Measurements from ENCODE around the gene MAPK11. TPM values are rescaled to one million over a fixed set of nuclear protein-coding genes. Genes with fewer than 3 reads are reported as not detected.

MAPK11 gene
- total RNA-seq, result 8.2 TPM

DNA sequence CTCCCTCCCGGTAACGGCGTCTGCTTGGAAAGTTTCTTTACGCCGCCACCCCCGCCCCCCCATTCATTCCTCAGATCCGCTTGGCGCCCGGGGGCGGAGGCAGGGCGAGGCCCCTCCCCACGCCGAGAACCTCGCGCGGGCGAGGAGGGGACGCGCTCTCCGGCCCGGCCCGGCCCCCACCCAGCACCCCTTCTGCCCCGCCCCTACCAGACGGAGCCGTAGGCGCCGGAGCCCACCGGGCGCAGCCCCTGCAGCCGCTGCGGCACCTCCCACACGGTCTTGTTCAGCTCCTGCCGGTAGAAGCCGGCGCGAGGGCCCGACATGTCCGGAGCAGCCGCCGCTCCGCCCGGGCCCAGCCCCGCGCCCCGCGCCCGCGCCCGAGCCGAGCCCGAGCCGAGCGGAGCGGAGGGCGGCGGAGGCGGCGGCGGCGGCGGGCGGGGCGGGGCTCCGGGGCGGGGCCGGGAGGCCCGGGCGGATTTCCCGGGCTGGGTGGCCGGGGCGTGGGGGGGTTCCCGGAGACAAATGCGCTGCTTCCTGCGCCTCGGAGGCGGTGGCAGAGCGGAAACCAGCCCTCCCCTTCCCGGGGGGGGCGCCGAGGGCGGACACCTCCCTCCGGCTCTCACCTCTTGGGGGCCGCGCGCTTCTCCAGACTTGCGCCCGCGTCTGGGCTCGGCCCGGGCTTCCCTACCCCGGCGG, at the start of gene MAPK11:
Gene MAPK11, minus strand, starts transcription at position 411 of the 696 bp plus-strand sequence. Its CDS starts 88 bp downstream, at position 323.
- ATAC-seq (peak; percentile 41), DNase-seq (ENCODE audit: low spot score) (no peak)

DNA sequence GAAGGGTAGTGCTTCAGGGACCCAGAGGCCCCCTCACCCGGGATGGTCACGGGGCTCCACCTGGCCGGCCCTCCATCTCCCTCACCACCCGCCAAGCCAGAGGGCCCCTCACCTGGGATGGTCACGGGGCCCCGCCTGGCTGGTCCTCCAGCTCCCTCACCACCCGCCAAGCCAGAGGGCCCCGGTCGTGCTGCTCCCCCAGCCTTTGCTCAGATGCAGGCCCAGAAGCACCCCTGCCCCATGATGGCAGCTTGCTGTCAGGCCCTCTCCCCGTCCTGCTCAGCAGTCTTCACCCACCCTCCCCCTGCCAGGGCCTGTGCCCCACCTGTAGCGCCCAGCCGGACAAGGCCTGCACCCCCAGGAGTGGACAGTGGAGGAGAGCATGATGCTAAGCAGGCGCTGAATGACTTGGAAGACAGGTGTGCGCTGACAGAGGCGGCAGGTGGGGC, 49.3 kb upstream of the MAPK11 start:
- DNase-seq (ENCODE audit: low spot score), result no peak
- no peak for ATAC-seq

DNA sequence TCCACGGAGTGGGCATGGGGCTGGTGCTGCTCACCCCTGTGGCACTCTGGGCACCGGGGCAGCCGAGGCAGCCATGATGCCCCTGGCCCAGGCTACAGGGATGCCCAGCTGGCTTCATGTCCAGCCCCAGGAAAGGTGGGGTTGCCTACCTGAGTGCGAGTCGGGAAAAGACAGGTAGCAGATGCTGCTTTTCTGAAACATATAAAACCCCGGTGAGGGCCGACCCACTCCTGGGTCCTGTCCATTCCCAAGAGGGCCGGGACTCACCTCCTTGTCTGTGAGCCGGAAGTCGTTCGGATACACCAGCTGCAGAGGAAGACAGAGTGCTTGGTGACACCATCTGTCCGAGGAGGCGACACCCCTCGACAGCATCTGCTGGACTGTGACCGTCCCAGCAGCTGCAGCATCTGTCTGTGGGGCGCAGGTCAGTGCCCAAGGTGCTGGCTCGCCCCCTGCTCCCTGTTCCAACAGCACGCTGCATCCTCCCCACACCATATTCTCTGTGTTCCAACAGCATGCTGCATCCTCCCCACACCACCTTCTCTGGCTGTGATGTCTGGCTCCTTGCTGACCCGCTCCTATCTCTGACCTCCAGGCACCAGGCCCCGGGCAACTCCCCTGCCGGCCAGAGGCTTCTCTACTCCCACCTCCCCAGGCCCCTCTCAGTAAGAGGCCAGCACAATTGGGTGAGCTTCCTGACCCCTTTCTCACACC, 48.7 kb upstream of the MAPK11 start:
- DNase-seq (ENCODE audit: low spot score) (no peak), ATAC-seq (no peak)

DNA sequence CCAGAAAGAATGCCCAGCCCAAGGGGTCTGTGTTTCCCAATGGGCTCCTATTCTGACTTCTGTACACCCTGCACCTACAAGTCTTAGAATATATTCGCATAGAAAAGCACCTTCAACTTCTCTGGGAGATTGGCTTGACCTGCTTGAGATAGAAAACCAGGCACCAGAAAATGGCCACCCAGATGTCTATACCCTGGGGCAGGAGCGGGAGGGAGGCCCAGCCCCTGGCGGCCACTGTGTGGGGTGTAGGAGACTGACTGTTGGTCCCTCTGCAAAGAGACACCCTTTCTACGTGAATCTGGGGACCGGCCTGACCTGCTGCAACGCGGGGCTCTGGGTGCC, 48.1 kb upstream of the MAPK11 start:
- no peak for ATAC-seq
- DNase-seq (ENCODE audit: low spot score), result no peak

DNA sequence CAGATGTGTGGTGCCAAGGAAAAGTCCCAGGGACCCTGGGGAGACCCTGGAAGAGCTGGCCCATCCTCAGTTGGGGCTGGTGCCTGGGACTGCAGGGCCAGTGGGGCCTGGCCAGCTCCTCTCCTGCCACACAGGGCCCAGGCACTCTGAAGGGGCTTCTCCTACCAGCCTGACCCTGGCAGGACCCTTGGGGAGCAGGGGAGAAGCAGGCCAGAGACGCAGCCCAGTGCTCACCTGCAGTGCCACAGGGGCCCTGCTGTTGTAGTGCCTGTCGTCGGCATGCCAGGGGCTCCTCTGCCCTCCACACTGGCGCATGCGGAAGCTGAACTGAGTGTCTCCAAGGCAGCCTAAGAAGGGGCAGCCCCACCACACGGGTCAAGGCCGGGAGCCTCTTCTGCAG, 47.5 kb upstream of the MAPK11 start:
- ATAC-seq, result no peak

DNA sequence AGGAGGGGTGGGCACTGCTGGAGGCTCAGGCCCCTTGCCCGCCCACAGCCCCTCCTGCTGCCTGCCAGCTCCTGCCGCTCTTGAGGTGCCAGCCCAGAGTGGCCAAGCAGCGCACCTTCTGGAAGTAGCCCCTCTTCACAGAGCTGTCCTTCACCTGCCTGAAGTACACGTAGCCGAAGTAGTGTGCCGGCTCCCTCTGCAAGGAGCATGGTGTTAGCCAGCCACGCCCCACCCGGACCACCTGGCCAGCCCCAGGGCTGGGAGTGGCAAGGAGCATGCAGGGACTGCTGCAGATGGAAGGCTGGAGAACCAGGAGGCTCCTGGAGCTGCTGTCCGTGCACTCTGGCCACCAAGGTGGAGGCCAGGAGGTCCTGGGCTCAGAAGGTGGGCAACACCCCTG, 47.0 kb upstream of the MAPK11 start:
- DNase-seq (ENCODE audit: low spot score) (no peak), ATAC-seq (no peak)

More for the DNA sequence above, 47.5 kb upstream of the MAPK11 start:
- DNase-seq (ENCODE audit: low spot score), result no peak

DNA sequence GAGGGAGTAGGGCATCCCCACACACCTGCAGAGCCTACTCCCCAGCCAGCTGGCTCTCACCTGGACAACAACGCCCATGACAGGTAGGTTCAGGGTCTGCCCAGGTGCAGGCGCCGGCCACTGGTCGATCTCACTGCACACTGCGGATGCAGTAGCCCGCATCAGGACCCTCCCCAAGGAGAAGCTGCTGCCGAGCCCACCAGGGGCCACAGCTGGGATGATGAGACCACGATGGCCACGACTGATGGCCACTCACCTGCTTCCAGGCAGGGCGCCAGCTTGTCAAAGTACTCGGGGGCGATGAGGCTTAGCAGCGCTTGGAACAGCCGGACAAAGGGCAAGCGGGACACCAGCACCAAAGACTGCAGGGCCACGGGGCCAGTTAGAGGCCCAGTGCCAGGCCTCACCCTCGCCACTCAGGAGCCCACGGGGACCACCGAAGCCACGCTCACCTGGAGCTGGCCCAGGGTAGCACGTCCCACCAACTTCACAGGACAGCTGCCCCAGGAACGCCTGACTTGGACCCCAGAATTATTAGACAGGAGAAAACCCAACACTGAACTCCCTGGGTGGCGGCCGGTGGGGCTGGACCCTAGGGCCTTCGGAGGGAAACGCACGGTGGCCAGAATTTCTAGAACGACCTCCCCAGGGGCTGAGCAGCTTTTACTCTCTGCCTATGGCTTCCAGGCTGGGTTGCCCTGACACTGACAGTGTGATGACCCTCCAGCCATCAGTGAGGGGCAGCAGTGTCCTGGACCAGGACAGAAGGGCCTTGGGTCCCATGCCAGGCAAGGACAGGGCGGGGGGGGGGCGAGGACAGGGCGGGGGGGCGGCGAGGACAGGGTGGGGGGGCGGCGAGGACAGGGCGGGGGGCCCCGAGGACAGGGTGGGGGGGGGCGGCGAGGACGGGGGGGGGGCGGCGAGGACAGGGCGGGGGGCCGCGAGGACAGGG, 46.2 kb upstream of the MAPK11 start:
- ATAC-seq, result no peak
- no peak for DNase-seq (ENCODE audit: low spot score)

DNA sequence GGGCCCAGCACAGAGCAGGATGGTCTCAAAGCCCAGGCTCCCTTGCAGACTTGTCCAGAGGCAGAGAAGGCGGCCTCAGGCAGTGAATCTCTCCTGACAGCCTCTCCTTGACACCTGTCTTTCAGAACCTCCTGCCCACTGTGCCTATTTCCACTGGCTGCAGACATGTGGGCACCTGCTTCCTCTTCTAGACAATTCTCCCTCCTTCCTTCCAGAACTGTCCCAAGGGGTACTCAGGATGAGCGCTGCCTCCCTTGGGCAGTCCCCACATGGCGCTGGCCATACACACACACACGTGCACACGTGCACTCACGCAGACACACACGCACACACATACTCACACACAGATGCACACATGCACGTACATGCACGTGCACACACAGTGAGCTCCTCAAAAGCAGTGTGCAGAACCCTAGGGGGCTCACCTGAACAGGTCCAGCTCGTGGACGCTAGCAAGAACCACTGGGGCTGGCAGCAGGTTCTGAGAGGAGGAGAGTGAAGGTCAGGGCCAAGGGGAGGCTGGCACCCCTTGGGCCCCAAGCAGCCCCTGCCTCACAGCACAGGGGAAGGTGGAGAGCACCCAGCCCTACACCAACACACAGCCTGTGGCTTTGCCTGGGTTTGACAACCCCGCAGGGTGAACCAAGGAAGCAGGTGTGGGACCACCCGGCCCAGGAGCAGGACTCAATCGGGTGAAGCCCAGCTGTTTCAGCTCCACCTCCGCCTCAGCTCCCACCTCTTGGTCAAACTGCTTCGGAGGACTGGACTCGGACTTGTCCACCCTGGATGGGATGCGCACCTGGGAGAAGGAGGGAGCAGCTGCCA, 45.3 kb upstream of the MAPK11 start:
- DNase-seq (ENCODE audit: low spot score) (no peak), ATAC-seq (no peak)

DNA sequence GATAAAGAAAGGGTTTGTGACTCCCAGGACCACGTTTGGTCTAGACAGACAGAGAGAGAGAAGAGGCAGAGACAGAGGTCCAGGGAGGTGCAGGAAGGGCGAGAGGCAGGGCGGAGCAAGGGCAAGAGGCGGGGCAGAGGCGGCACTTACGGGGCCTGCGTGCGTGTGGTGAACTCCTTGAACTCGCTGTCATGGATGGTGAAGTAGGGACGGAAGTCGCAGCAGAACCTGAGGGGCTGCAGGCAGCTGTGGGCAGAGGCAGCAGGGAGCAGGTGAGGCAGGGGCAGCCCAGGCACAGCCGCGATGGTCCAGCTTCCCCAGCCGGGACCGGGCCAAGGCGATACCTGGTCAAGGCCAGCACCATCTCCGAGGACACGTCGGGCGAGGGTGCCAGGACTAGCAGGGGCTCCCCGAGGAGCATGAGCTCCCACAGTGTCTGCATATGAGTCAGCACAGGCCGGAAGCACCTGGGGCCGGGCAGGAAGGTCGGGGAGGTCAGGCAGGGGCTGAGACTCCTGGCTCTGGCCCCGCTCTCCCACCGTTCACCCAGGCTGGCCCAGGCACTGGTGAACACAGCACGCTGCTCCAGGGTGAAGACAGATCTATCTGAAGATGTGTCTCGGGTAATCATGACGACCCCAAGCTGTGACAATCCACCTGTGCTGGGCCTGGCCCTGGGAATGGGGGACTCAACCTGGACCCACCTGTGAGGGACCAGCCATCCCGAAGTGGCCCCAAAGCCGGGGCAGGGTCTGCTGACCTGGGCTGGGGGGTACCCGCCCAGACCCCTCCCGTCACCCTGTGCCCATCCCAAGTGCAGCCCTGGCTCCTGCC, 44.5 kb upstream of the MAPK11 start:
- DNase-seq (ENCODE audit: low spot score) (peak; percentile 45), ATAC-seq (peak; percentile 53)

DNA sequence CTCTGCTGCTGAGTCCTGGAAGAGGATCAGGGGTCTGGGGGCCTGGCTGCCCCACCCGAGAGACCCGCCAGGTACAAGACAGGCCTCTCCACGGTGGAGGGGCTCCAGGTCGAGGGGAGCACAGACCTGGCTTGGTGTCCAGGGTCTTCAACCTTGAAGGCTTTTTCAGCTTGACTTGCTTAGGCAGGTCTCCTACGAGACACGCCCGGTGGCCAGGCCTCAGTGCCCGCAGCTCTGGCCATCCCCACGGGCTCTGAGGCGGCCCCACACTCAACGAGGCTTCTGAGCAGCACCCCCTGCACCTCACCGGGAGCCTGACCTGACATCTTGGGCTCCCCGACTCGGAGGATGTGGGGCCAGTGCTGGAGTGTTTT, 43.9 kb upstream of the MAPK11 start:
- ATAC-seq, result no peak
- no peak for DNase-seq (ENCODE audit: low spot score)

DNA sequence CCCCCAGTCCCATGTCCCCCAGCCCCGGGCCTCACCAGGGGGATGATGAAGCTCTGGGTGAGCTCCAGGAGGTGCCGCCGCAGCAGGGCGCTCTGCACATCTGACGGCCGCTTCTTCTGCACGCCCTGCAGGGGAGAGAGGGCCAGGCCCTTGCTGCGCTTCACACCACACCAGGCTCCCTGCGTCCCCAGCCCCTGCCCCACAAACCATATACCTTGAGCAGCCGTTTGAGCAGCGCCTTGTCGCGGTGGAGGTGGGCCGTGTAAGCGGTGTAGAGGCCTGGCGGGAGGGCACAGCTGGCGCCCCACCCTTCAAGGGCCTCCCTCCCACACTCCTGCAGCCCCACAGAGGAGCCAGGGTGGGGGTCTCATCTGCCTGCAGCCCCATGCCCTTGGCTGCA, 43.4 kb upstream of the MAPK11 start:
- DNase-seq (ENCODE audit: low spot score), result no peak
- ATAC-seq, result no peak

DNA sequence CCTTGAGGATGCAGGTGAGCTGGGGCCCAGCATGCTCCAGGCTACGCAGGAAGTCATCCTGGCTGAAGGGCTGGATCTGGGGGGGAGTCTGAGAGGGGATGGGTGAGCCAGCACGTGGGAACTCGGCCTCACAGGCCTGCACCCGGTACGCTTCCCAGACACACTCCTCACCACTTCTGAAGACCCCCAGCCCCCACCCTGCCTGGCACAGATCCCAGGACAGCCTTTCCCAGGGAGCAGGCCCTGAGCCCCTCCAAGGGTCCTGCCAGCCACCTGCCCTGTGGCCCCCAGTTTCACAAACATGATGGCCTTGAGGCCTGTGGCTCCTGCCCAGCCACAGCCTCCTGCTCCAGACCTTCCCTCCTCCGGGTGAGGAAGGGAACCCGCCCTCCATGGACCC, 42.8 kb upstream of the MAPK11 start:
- DNase-seq (ENCODE audit: low spot score) (no peak), ATAC-seq (no peak)

DNA sequence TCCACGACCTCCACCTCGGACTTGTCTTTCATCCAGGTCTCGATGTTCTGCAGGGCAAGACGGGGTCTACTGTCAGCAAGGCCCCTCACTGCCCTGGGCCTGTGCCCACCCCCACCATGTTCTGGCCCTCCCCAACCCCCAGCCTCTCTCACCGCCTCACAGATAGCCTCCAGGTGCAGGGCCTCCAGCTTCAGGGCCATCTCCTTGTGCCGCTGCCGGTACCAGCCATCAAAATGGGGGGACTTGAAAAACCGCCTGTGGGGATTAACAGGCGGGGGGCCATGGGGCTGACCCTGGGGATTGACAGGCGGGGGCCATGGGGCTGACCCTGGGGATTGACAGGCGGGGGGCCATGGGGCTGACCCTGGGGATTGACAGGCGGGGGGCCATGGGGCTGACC, 42.2 kb upstream of the MAPK11 start:
- no peak for ATAC-seq
- DNase-seq (ENCODE audit: low spot score), result no peak

DNA sequence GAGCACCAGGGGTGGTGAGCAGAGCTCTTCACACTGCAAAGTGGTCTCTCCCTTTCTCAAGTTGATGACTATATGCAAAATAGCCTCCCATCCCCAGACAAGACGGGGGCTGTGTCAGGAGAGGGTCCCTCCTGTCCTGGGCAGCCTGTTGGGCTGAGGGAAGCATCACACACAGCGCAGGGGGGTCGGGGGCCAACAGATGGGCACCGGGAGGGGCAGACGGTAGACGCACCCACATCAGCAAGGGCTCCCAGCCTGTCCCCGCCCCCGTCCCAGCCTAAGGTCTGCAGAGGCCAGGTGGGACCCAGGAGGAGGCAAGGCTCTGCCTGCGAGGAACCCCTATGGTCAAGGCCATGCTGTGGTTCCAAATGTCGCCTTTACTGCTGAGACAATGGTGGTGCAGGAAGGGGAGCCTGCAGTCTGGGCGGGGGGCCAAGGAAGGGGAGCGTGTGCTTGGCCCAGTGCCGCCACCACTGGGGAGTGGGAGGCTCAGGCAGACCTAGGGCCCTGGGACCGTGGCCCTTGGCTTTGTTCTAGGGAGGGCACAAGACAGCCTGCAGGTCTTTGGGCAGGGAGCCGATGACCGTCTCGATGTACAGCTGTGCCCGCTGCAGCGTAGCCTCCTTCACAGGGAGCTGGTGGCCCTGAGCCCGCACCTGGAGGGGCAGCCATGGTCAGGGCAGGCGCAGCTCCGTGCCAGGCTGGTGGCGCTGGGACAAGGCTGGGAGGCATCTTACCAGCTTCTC, 41.6 kb upstream of the MAPK11 start:
- no peak for ATAC-seq
- no peak for DNase-seq (ENCODE audit: low spot score)

DNA sequence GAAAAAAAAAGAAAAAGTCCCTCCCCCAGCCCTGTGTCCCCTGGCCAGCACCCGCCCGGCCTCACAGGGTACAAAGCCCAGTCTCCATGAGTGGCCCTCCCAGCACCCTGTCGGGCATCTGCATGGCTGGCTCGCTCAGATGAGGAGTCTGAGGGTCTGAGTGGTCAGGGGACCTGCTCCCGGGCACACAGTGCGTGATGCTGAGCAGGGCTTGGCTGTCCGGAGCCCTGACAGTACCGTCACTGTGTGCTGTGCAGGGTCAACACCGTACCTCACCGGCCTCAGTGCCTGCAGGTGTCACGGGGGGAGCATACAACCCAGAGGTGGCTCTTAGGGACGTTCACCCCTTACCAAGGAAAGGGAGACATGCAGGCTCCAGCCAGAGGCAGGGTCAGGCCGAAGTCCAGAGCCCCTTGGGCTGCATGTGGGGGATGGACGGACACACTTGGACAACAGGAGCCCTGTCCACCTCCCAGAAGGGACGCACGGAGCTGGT, 40.8 kb upstream of the MAPK11 start:
- no peak for ATAC-seq
- DNase-seq (ENCODE audit: low spot score), result no peak

DNA sequence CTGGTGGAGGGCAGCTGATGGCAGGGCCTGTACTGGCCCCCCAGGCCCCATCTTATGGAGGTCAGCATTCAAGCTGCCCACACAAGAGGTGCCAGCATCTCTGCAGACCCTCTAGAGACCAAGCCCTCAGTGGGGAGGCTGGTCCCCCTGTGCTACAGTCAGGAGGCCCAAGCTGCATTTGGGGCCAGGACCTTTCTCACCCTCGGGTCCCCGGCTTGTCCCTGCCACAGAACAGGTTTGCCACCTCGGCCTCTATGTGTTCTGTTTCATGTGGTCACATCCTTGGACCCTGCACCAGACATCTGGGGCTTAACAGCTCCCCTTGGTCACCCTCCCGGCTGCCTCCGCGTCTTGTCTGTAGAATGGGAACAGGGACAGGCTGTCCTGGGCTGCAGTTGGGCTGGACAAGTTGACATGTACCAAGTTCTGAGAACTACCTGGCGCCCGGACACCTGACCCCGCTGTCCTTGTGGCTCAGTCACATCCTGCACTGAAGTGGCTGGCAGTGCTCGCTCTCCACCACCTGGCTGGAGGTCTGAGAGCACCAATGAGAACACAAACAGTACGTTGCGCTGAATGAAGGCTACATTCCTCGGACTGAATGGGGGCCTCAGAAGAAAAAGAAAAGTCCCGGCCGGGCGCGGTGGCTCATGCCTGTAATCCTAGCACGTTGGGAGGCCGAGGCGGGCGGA, 40.0 kb upstream of the MAPK11 start:
- ATAC-seq (no peak), DNase-seq (ENCODE audit: low spot score) (no peak)

DNA sequence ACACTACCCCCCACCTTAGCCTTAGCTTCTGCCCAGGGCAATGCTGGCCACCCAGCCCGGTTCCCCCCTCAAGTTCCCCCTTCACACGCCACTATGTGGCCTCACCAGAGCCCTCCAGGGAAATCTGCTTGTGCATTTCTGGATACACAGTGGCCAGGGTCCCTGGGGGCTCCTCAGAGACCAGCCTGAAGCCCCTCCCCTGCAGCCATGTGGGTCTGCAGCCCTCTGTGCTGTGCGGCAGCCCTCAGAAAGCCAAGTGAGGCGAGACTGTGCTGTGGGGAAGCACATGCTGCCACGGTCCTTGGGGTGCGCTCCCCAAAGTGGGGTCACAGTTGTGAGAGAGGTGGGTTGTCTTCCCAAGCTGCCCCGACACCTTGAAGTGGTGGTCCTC, 39.4 kb upstream of the MAPK11 start:
- no peak for ATAC-seq
- no peak for DNase-seq (ENCODE audit: low spot score)

DNA sequence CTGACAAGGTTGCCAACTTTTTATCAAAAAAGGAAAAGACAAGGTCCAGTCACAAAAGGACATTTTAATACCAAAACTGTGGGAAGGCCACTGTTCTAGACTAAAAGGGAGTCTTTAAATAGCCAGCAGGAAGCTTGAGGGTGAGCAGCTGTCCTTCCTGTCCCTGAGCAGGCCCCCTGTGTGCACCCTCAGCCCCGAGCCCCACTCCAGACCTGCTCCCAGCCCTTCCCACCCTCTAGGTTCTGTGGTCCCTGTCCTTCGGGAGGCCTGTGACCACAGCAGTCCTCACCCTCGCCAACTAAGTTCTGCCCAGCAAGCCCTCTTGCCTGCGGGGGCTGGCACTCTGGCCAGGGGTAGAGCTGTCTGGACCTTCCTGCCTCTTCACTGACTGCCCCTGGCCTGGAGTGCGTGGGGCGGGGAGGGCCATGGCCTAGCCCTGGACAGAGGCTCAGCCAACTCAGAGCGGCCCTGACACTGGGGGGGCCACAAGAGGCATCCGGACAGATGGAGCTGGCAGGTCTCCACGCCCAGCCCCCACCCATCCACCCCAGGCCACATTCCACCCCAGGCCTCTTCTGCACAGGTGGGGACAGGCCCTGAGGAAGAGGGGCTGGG, 38.9 kb upstream of the MAPK11 start:
- ATAC-seq, result no peak

More for the DNA sequence above, 38.9 kb upstream of the MAPK11 start:
- no peak for DNase-seq (ENCODE audit: low spot score)

Measured in left lobe of liver (tissue), 2 donors.